Brain microvascular endothelial cell (primary cell): ENCODE results near the gene INPP5J.

Experiments used
- DNase-seq: peaks from one replicate; pipeline ENCODE4 v3.0.0-alpha.2; 2020
- H3K27ac ChIP-seq: fragments of 250-450 bp; sonication (Bioruptor Pico); 2 replicates; pipeline ENCODE4 v1.5.1; 2020; ENCODE audit warnings: mild to moderate bottlenecking, moderate library complexity
- H3K27me3 ChIP-seq: fragments of 250-450 bp; sonication (Bioruptor Pico); replicated peaks from 2 replicates; pipeline ENCODE4 v1.5.1; 2020; ENCODE audit warnings: mild to moderate bottlenecking
- H3K36me3 ChIP-seq: fragments of 250-450 bp; sonication (Bioruptor Pico); replicated peaks from 2 replicates; pipeline ENCODE4 v1.5.1; 2020; ENCODE audit warnings: mild to moderate bottlenecking
- H3K4me3 ChIP-seq: 2 replicates; pipeline ENCODE4 v1.5.1; 2011; ENCODE audit warnings: low read depth, mild to moderate bottlenecking, control low read depth, low read length, moderate library complexity
- CTCF ChIP-seq: IDR thresholded peaks from 2 replicates; pipeline ENCODE4 v1.5.1; 2011; ENCODE audit warnings: low read depth, mild to moderate bottlenecking, moderate library complexity, low read length, control low read depth, inconsistent platforms; ENCODE audit errors: missing control alignments
- in situ Hi-C: cut with HindIII; loops from 2 replicates; pipeline ENCODE4 v1.10.0; 2017; ENCODE audit warnings: low sequenced_read_pairs, low pct_ligation_motif_present

Gene INPP5J

GRCh38 chr22:31099841-31100761 is 22.7 kb upstream of the INPP5J start:
- no peak overlapping the region for H3K4me3 ChIP-seq
- no peak overlapping the region for H3K27ac ChIP-seq
- H3K36me3 ChIP-seq: peaks cover 83% of the 10 kb centered on the region
- in situ Hi-C loops: no loop called here
- DNase-seq: no peak
- TF ChIP-seq CTCF: no peak
- H3K27me3 ChIP-seq: no peaks in the 10 kb centered on the region

DNA sequence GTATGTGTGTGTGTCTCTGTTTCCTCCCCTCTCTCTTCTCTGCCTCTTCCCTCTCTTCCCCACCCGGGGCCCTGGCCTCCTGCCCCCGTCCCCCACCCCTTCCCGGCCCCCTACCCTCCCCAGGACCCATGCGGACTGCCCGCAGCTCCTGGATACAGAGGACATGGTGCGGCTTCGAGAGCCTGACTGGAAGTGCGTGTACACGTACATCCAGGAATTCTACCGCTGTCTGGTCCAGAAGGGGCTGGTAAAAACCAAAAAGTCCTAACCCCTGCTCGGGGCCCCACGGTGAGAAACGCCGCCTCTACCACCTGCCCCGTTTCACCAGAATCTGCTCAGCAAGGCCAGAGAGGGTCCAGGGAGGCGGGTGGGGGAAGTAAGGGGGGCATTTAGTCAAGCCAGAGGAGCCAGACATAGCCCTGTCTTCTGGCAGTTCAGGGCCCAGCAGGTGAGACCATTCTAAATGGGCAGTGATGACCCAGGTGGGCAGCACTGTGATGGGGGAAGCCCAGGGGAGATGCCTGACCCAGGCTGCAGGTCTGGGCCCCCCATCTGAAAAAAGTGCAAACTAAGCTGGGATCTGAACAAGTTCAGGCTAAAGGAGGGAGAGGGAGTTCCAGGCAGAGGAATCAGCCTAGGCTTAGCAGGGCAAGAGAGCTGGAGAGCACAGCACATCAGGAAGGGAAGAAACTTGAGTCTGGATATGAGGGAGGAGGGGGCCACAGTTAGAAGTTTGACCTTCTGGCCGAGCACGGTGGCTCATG is 21.8 kb upstream of the INPP5J start:
- peaks cover 82% of the 10 kb centered on the region for H3K36me3 ChIP-seq
- no peak for DNase-seq

DNA sequence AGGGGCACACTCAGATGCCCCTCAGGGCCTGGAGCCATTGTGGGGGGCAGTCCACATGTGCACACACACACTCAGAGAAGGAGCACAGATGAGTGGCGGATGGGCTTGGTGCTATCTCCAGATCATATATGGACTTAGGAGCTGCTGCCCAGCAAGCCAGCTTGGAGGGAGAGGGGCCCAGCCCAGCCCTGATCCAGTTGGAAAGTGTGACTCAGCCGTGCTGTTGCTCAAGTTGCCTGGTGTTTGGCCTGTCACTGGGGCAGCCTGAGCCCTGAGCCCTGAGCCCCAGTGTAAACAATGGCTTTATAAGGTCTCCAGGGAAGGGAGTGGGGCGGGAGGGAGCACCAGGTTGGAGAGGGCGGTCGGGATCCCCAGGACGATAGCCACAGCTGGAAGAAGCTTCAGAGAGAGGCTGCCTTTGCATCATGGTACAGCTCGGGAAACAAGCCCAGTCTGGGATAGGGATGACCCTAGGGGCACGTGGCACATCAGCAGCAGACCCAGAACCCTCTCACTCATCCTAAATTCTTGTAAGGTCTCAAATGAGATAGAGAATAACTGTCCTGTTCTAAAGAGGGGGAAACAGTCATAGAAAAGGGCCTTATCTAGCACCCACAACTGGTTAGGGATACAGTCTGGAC is 20.2 kb upstream of the INPP5J start:
- peak; percentile 78 for DNase-seq
- H3K27ac ChIP-seq: peak overlapping the region; percentile 55
- no peaks in the 10 kb centered on the region for H3K27me3 ChIP-seq
- in situ Hi-C loops: no loop called here
- no peak for TF ChIP-seq CTCF
- H3K36me3 ChIP-seq: peaks cover 67% of the 10 kb centered on the region
- no peak overlapping the region for H3K4me3 ChIP-seq

More for the DNA sequence above, 21.8 kb upstream of the INPP5J start:
- in situ Hi-C loops: no loop called here
- Histone ChIP-seq H3K27me3 (no peaks in the 10 kb centered on the region), H3K4me3 (no peak overlapping the region), H3K27ac (no peak overlapping the region)
- no peak for TF ChIP-seq CTCF

DNA sequence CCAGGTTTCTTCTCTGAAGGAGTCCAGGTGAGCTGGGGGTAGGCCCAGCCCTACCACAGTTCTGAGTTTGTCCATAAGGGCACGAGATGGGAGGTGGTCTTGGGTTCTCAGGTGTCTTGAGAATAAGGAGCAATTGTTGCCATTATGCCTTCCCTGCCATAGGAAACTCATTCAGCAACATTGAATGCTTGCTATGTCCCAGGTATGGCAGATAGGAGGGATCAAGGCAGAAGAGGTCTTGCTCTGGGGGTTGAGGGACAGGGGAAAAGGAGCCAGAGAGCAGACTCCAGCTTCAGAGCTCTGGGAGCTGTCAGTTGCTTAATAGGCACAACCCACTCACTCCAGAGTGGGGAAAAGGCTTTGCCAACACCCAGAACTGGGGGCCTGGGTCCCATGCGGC is 19.7 kb upstream of the INPP5J start:
- Histone ChIP-seq H3K27ac (peak overlapping the region; percentile 55), H3K27me3 (no peaks in the 10 kb centered on the region), H3K4me3 (no peak overlapping the region), H3K36me3 (peaks cover 62% of the 10 kb centered on the region)
- DNase-seq: no peak
- in situ Hi-C loops: no loop called here
- no peak for TF ChIP-seq CTCF

GRCh38 chr22:31103899-31104694 is 18.7 kb upstream of the INPP5J start:
- TF ChIP-seq CTCF: no peak
- Histone ChIP-seq H3K27ac (no peak overlapping the region), H3K27me3 (no peaks in the 10 kb centered on the region), H3K36me3 (peaks cover 53% of the 10 kb centered on the region), H3K4me3 (no peak overlapping the region)
- DNase-seq: no peak
- in situ Hi-C loops: no loop called here
